Tibial nerve (tissue), 4 donors: Measurements from ENCODE around the gene SPTY2D1.

Experiments
- EP300 ChIP-seq, 2 donors: sonication (generic); formaldehyde crosslinking; IDR thresholded peaks; one replicate each; pipeline ENCODE4 v1.6.1; 2017; ENCODE audit warnings: antibody characterized with exemption in 2 of 2, mild to moderate bottlenecking in 1 of 2
- POLR2A ChIP-seq, 2 donors: fragments of 450-650 bp; IDR thresholded peaks; one replicate each; pipeline ENCODE4 v1.6.1; 2017; ENCODE audit warnings: antibody characterized with exemption in 2 of 2, mild to moderate bottlenecking in 2 of 2, moderate library complexity in 2 of 2
- TF ChIP-seq, protein P1 (sequence below), 5 experiments: fragments of 200-600 bp in 3 of 5; fragments of 450-650 bp in 2 of 5; sonication (generic) in 3 of 5; IDR thresholded peaks; one replicate each; pipeline ENCODE4 v1.5.1; 2016 to 2019; ENCODE audit warnings: antibody characterized with exemption in 5 of 5, mild to moderate bottlenecking in 3 of 5, moderate library complexity in 2 of 5

DNA sequence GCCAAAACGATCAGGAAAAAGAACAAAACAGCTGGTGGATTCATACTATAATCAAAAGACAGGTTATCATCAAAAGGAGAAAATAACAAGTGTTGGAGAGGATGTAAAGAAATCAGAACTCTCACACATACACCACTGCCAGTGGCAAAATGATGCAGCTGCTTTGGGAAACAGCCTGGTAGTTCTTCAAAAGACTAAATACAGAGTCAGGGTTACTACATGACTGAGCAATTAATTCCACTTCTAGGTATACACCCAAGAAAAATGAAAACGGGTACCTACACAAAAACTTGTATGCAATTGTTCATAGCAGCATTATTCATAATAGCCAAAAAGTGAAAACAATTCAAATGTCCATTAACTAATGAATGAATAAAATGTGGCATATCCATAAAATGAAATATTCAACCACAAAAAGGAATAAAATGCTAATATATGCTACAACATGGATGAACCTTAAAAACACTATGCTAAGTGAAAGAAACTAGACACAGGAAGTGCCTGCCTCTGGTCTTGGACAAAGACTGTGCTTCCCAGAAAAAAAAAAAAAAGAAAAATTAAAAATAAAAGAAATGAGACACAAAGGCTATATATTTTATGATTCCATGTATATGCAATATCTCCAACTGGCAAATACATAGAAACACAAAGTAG is 53.9 kb downstream of the SPTY2D1 start:
- TF ChIP-seq POLR2A (IDR thresholded peaks at IDR 0.05) (no peak), EP300 (IDR thresholded peaks at IDR 0.05) (no peak)
- TF ChIP-seq, protein P1, sequence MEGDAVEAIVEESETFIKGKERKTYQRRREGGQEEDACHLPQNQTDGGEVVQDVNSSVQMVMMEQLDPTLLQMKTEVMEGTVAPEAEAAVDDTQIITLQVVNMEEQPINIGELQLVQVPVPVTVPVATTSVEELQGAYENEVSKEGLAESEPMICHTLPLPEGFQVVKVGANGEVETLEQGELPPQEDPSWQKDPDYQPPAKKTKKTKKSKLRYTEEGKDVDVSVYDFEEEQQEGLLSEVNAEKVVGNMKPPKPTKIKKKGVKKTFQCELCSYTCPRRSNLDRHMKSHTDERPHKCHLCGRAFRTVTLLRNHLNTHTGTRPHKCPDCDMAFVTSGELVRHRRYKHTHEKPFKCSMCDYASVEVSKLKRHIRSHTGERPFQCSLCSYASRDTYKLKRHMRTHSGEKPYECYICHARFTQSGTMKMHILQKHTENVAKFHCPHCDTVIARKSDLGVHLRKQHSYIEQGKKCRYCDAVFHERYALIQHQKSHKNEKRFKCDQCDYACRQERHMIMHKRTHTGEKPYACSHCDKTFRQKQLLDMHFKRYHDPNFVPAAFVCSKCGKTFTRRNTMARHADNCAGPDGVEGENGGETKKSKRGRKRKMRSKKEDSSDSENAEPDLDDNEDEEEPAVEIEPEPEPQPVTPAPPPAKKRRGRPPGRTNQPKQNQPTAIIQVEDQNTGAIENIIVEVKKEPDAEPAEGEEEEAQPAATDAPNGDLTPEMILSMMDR (IDR thresholded peaks at IDR 0.05), result no peak
